Fibroblast of pulmonary artery (primary cell): Measurements from ENCODE around the gene ITGB7.
"Not testable (repeated sequence)": the region's sequence is repeated elsewhere in the genome, so short reads cannot be mapped to it uniquely, and the experiment has no call there.

Experiments used
- DNase-seq: peaks from one replicate; pipeline ENCODE4 v3.0.0-alpha.2; 2010; ENCODE audit warnings: low read depth
- H3K4me3 ChIP-seq: replicated peaks from 2 replicates; pipeline ENCODE4 v1.5.1; 2011; ENCODE audit warnings: low read depth, mild to moderate bottlenecking, control low read depth, low read length, moderate library complexity
- CTCF ChIP-seq: IDR thresholded peaks from 2 replicates; pipeline ENCODE4 v1.5.1; 2011; ENCODE audit warnings: mild to moderate bottlenecking, control low read depth, low read length, inconsistent platforms; ENCODE audit errors: missing control alignments

ITGB7 gene

GRCh38 chr12:53170215-53170614 lies 36.8 kb downstream of the ITGB7 start:
- no peak for DNase-seq
- H3K4me3 ChIP-seq = no peak overlapping the region
- TF ChIP-seq CTCF = no peak

DNA sequence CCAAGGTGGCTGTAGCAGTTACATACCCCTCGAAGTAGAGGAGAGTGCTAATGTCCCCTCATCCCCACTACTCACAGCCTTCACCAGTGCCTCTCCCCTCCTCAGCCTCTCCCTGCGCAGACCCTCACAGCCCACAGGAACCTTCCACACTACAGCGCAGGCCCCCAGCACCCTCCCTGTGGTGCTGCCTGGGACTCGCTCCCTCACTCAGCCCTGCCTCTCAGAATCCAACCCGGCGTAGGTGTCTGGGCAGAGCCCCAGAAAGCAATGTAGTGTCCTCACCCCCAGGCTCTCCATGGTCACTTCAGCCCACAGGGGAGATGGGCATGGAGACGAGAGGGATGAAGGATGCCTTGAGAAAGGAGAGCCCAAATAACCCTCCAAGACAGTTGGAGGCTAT lies 37.4 kb downstream of the ITGB7 start:
- no peak for DNase-seq
- no peak overlapping the region for H3K4me3 ChIP-seq
- TF ChIP-seq CTCF = no peak

GRCh38 chr12:53166837-53167236 lies 40.2 kb downstream of the ITGB7 start:
- TF ChIP-seq CTCF = no peak
- no peak overlapping the region for H3K4me3 ChIP-seq
- DNase-seq = no peak

DNA sequence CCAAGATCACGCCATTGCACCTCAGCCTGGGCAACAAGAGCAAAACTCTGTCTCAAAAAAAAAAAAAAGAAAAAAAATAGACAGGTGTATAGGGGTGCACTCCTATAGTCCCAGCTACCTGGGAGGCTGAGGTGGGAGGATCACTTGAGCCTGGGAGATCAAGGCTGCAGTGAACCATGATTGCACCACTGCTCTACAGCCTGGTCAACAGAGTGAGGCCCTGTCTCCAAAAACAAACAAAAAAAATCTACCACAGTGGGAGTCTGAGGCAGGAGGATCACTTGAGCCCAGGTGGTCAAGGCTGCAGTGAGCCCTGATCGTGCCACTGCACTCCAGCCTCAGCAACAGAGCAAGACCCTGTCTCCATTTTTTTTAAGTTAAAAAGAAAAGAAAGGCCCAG lies 44.0 kb downstream of the ITGB7 start:
- H3K4me3 ChIP-seq, DNase-seq: not testable (repeated sequence)

- TF ChIP-seq CTCF = no peak
- no peak overlapping the region for H3K4me3 ChIP-seq
Measured at GRCh38 chr12:53161119-53161911, 45.7 kb downstream of the ITGB7 start.

GRCh38 chr12:53160673-53161072 lies 46.4 kb downstream of the ITGB7 start:
- no peak overlapping the region for H3K4me3 ChIP-seq
- no peak for DNase-seq
- no peak for TF ChIP-seq CTCF

More at GRCh38 chr12:53161119-53161911, 45.7 kb downstream of the ITGB7 start:
- no peak for DNase-seq

GRCh38 chr12:53160000-53160399 lies 47.1 kb downstream of the ITGB7 start:
- H3K4me3 ChIP-seq = no peak overlapping the region
- no peak for TF ChIP-seq CTCF
- no peak for DNase-seq
